Measurements from ENCODE around the gene PHF21A.

The PHF21A gene

DNA sequence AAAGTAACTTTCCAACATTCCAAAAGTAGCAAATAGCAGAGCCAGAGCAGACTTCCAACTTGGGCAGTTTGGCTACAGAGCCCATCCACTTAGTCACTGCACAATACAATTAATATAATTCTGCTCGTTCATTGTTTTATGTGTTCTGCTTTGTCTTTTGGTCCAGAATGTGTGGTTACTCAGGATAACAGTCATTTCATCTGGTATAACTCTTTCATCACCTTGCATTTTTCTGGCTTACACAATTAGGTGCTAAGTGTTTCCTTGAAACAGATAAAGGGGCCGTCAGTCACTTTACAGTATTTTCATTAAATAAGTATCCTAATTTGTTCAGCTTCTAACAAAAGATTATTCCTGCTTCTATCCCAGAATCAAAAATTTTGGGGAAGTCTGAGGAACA is 111.6 kb downstream of the PHF21A start:
- WGBS, result 100% methylated on average over 1 of the region's 2 CpGs
- Histone ChIP-seq H3K14ac (ENCODE audit: low read length in 2 of 2) (no peak overlapping the region), H3K9ac (ENCODE audit: low read length) (peak overlapping the region; percentile 45), H3K18ac (ENCODE audit: low read depth in 1 of 2, low read length in 2 of 2) (no peak overlapping the region), H2BK120ac (ENCODE audit: low read depth, low read length) (no peak overlapping the region), H3K4me1 (ENCODE audit: control insufficient read depth, insufficient read depth, low read depth, low read length) (no peaks in the 10 kb centered on the region), H4K8ac (ENCODE audit: low read length) (no peak overlapping the region), H3K4me3 (ENCODE audit: insufficient read depth in 1 of 2, low read depth in 1 of 2, low read length in 2 of 2) (no peak overlapping the region), H2BK15ac (ENCODE audit: low read depth, poor library complexity, severe bottlenecking) (no peak overlapping the region), H3K79me1 (replicated peaks; ENCODE audit: low read length, poor library complexity, severe bottlenecking) (peaks cover 13% of the 10 kb centered on the region), H3K27ac (ENCODE audit: low read length, poor library complexity, severe bottlenecking) (no peak overlapping the region), H2BK5ac (ENCODE audit: low read depth, low read length, poor library complexity, severe bottlenecking) (no peak overlapping the region), H3K4me2 (ENCODE audit: low read length, poor library complexity, severe bottlenecking) (no peak overlapping the region), H2AK5ac (ENCODE audit: low read length, severe bottlenecking) (no peak overlapping the region), H3K4ac (ENCODE audit: low read depth in 1 of 2, low read length in 2 of 2) (no peak overlapping the region), H2AFZ (ENCODE audit: low read depth, low read length) (no peak overlapping the region), H2BK12ac (ENCODE audit: low read length in 2 of 2) (no peak overlapping the region), H4K91ac (ENCODE audit: low read length) (no peak overlapping the region), H3K36me3 (ENCODE audit: control insufficient read depth in 1 of 2, insufficient read depth in 2 of 2, low read depth in 1 of 2, low read length in 2 of 2) (peaks cover 0 to 7% of the 10 kb centered on the region in 2 experiments), H3K27me3 (ENCODE audit: control insufficient read depth in 1 of 2, insufficient read depth in 1 of 2, low read length in 2 of 2) (no peaks in the 10 kb centered on the region), H3K9me3 (ENCODE audit: control insufficient read depth, low read length) (no peaks in the 10 kb centered on the region), H3K23ac (ENCODE audit: low read length in 2 of 2) (no peak overlapping the region)
- no peak for DNase-seq

DNA sequence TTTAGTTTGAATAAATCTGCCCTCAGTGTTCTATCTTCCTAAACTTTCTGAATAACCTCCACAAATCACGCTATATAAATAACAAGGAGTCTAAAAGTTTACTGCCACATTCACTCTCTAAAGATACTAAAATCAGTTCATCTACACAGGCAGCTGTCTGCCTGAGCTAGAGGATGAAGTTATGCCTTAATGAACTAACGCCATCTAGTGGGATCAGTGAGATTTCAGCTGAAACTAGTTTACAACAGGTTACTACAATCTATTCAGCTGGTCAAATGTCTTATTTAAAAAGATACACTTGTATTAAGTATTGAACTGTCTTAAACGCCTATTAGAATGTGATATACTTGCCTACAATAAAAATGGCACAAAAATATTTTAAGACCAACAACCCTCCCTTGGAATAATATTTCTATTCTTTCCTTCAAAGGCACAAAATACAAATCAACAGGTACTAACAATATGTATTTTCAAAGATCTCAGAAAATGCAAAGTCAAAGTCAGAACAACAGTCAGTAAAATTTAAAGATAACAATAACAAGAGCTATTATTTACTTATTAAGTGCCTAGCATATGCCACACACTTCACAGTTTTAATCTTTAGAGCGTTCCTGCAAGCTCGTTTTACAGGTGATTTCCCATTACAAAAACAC is 114.7 kb downstream of the PHF21A start:
- no peak overlapping the region for H3K4me3 ChIP-seq (ENCODE audit: insufficient read depth in 1 of 2, low read depth in 1 of 2, low read length in 2 of 2)
- H3K4me1 ChIP-seq (ENCODE audit: control insufficient read depth, insufficient read depth, low read depth, low read length), result no peaks in the 10 kb centered on the region
- H3K36me3 ChIP-seq (ENCODE audit: control insufficient read depth in 1 of 2, insufficient read depth in 2 of 2, low read depth in 1 of 2, low read length in 2 of 2), result peaks cover 0 to 7% of the 10 kb centered on the region in 2 experiments
- no peak overlapping the region for H2BK12ac ChIP-seq (ENCODE audit: low read length in 2 of 2)
- no peak overlapping the region for H3K4me2 ChIP-seq (ENCODE audit: low read length, poor library complexity, severe bottlenecking)
- WGBS, result 47% methylated on average over 4 of the region's 5 CpGs
- no peak overlapping the region for H2BK120ac ChIP-seq (ENCODE audit: low read depth, low read length)
- no peak overlapping the region for H3K14ac ChIP-seq (ENCODE audit: low read length in 2 of 2)
- no peak overlapping the region for H3K9ac ChIP-seq (ENCODE audit: low read length)
- no peak overlapping the region for H4K91ac ChIP-seq (ENCODE audit: low read length)
- H2BK5ac ChIP-seq (ENCODE audit: low read depth, low read length, poor library complexity, severe bottlenecking), result no peak overlapping the region
- no peak overlapping the region for H3K18ac ChIP-seq (ENCODE audit: low read depth in 1 of 2, low read length in 2 of 2)
- no peak overlapping the region for H3K4ac ChIP-seq (ENCODE audit: low read depth in 1 of 2, low read length in 2 of 2)
- no peak overlapping the region for H4K8ac ChIP-seq (ENCODE audit: low read length)
- H3K9me3 ChIP-seq (ENCODE audit: control insufficient read depth, low read length), result no peaks in the 10 kb centered on the region
- H2AK5ac ChIP-seq (ENCODE audit: low read length, severe bottlenecking), result no peak overlapping the region
- H3K27me3 ChIP-seq (ENCODE audit: control insufficient read depth in 1 of 2, insufficient read depth in 1 of 2, low read length in 2 of 2), result no peaks in the 10 kb centered on the region
- no peak overlapping the region for H2AFZ ChIP-seq (ENCODE audit: low read depth, low read length)
- H3K27ac ChIP-seq (ENCODE audit: low read length, poor library complexity, severe bottlenecking), result no peak overlapping the region
- no peak overlapping the region for H3K23ac ChIP-seq (ENCODE audit: low read length in 2 of 2)
- DNase-seq, result peak; percentile 81
- H3K79me1 ChIP-seq (replicated peaks; ENCODE audit: low read length, poor library complexity, severe bottlenecking), result peaks cover 8% of the 10 kb centered on the region
- no peak overlapping the region for H2BK15ac ChIP-seq (ENCODE audit: low read depth, poor library complexity, severe bottlenecking)

DNA sequence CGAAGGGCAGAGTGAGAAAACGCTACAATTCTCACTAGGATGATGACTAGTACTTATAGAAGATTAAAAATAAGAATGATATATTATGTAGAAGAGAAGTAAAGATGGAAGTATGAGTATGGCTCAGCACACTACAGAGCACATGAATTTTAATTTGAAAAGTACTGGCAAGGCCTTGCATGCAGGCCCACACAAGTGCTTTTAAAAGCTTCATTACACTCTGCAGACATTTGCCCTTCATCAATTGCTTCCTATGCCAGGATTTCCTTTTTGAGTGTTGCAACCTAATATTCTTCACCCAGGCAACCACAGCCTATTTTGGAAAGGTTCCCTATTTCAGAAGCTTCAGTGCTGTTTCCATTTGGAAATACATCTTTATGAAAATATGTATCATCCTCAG is 117.7 kb downstream of the PHF21A start:
- no peak overlapping the region for H3K23ac ChIP-seq (ENCODE audit: low read length in 2 of 2)
- H3K14ac ChIP-seq (ENCODE audit: low read length in 2 of 2), result no peak overlapping the region
- DNase-seq, result no peak
- H3K9me3 ChIP-seq (ENCODE audit: control insufficient read depth, low read length), result no peaks in the 10 kb centered on the region
- H3K4me2 ChIP-seq (ENCODE audit: low read length, poor library complexity, severe bottlenecking), result no peak overlapping the region
- 92% methylated on average over 2 of the region's 2 CpGs for WGBS
- H2BK5ac ChIP-seq (ENCODE audit: low read depth, low read length, poor library complexity, severe bottlenecking), result no peak overlapping the region
- no peak overlapping the region for H3K9ac ChIP-seq (ENCODE audit: low read length)
- H2BK12ac ChIP-seq (ENCODE audit: low read length in 2 of 2), result no peak overlapping the region
- peaks cover 3% of the 10 kb centered on the region for H3K79me1 ChIP-seq (replicated peaks; ENCODE audit: low read length, poor library complexity, severe bottlenecking)
- no peak overlapping the region for H3K4ac ChIP-seq (ENCODE audit: low read depth in 1 of 2, low read length in 2 of 2)
- H3K18ac ChIP-seq (ENCODE audit: low read depth in 1 of 2, low read length in 2 of 2), result no peak overlapping the region
- no peak overlapping the region for H3K27ac ChIP-seq (ENCODE audit: low read length, poor library complexity, severe bottlenecking)
- H4K91ac ChIP-seq (ENCODE audit: low read length), result no peak overlapping the region
- no peak overlapping the region for H2AK5ac ChIP-seq (ENCODE audit: low read length, severe bottlenecking)
- H2BK120ac ChIP-seq (ENCODE audit: low read depth, low read length), result no peak overlapping the region
- no peak overlapping the region for H2BK15ac ChIP-seq (ENCODE audit: low read depth, poor library complexity, severe bottlenecking)
- no peaks in the 10 kb centered on the region for H3K4me1 ChIP-seq (ENCODE audit: control insufficient read depth, insufficient read depth, low read depth, low read length)
- no peak overlapping the region for H3K4me3 ChIP-seq (ENCODE audit: insufficient read depth in 1 of 2, low read depth in 1 of 2, low read length in 2 of 2)
- H2AFZ ChIP-seq (ENCODE audit: low read depth, low read length), result no peak overlapping the region
- peaks cover 0 to 10% of the 10 kb centered on the region in 2 experiments for H3K36me3 ChIP-seq (ENCODE audit: control insufficient read depth in 1 of 2, insufficient read depth in 2 of 2, low read depth in 1 of 2, low read length in 2 of 2)
- H3K27me3 ChIP-seq (ENCODE audit: control insufficient read depth in 1 of 2, insufficient read depth in 1 of 2, low read length in 2 of 2), result no peaks in the 10 kb centered on the region
- no peak overlapping the region for H4K8ac ChIP-seq (ENCODE audit: low read length)

DNA sequence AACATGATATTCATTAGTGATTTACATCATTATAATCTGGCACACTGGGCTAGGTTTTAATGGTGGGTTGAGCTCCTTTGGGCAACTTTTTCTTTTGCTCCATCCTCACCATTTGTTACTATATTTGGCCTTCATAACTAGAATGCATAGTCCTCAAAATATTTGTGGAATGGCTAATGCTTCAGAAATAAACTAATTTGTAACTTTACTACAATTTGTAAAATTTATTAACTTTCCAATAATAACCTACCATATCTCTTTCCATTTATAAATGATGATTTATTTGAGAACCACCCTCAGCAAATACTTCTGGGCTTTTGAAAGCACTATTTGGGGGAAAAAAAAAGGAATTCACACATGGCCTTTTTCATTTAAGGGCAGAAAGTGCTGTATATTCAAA is 119.1 kb downstream of the PHF21A start:
- H3K27me3 ChIP-seq (ENCODE audit: control insufficient read depth in 1 of 2, insufficient read depth in 1 of 2, low read length in 2 of 2), result no peaks in the 10 kb centered on the region
- H3K4ac ChIP-seq (ENCODE audit: low read depth in 1 of 2, low read length in 2 of 2), result no peak overlapping the region
- H3K4me2 ChIP-seq (ENCODE audit: low read length, poor library complexity, severe bottlenecking), result no peak overlapping the region
- H2BK5ac ChIP-seq (ENCODE audit: low read depth, low read length, poor library complexity, severe bottlenecking), result no peak overlapping the region
- H4K8ac ChIP-seq (ENCODE audit: low read length), result no peak overlapping the region
- no peak overlapping the region for H3K23ac ChIP-seq (ENCODE audit: low read length in 2 of 2)
- H2BK12ac ChIP-seq (ENCODE audit: low read length in 2 of 2), result no peak overlapping the region
- H3K9ac ChIP-seq (ENCODE audit: low read length), result no peak overlapping the region
- no peaks in the 10 kb centered on the region for H3K9me3 ChIP-seq (ENCODE audit: control insufficient read depth, low read length)
- no peak overlapping the region for H2AFZ ChIP-seq (ENCODE audit: low read depth, low read length)
- H3K18ac ChIP-seq (ENCODE audit: low read depth in 1 of 2, low read length in 2 of 2), result no peak overlapping the region
- DNase-seq, result no peak
- peaks cover 2% of the 10 kb centered on the region for H3K79me1 ChIP-seq (replicated peaks; ENCODE audit: low read length, poor library complexity, severe bottlenecking)
- no peak overlapping the region for H2BK120ac ChIP-seq (ENCODE audit: low read depth, low read length)
- no peak overlapping the region for H4K91ac ChIP-seq (ENCODE audit: low read length)
- no peak overlapping the region for H2AK5ac ChIP-seq (ENCODE audit: low read length, severe bottlenecking)
- no peak overlapping the region for H3K4me3 ChIP-seq (ENCODE audit: insufficient read depth in 1 of 2, low read depth in 1 of 2, low read length in 2 of 2)
- H3K36me3 ChIP-seq (ENCODE audit: control insufficient read depth in 1 of 2, insufficient read depth in 2 of 2, low read depth in 1 of 2, low read length in 2 of 2), result peaks cover 0 to 6% of the 10 kb centered on the region in 2 experiments
- H3K4me1 ChIP-seq (ENCODE audit: control insufficient read depth, insufficient read depth, low read depth, low read length), result no peaks in the 10 kb centered on the region
- H2BK15ac ChIP-seq (ENCODE audit: low read depth, poor library complexity, severe bottlenecking), result no peak overlapping the region
- H3K14ac ChIP-seq (ENCODE audit: low read length in 2 of 2), result no peak overlapping the region
- H3K27ac ChIP-seq (ENCODE audit: low read length, poor library complexity, severe bottlenecking), result no peak overlapping the region
